ENCODE data around the gene CPED1. TPM values are rescaled to one million over a fixed set of nuclear protein-coding genes. Genes with fewer than 3 reads are reported as not detected.

Gene CPED1
- total RNA-seq, 1 donor from 2014 or later = 14.6 TPM

GRCh38 chr7:121094829-121095228 lies 106.3 kb downstream of the CPED1 start:
- Histone ChIP-seq H3K4me3 (ENCODE audit: low read length in 3 of 3) (no peak overlapping the region), H3K9ac (ENCODE audit: low read depth in 1 of 3, low read length in 3 of 3) (no peak overlapping the region), H3K9me3 (ENCODE audit: control insufficient read depth in 3 of 3, low read length in 3 of 3) (no peaks in the 10 kb centered on the region), H3K4me1 (ENCODE audit: control insufficient read depth in 3 of 3, insufficient read depth in 3 of 3, low read length in 3 of 3) (peaks cover 0 to 7% (median 3%) of the 10 kb centered on the region in 3 donors), H3K27me3 (ENCODE audit: control insufficient read depth in 3 of 3, insufficient read depth in 3 of 3, low read length in 3 of 3) (no peaks in the 10 kb centered on the region), H3K36me3 (ENCODE audit: control insufficient read depth in 3 of 3, insufficient read depth in 3 of 3, low read length in 3 of 3) (peaks cover 2 to 4% (median 4%) of the 10 kb centered on the region in 3 donors), H3K27ac (ENCODE audit: low read depth, low read length) (no peak overlapping the region)

GRCh38 chr7:121097577-121097976 lies 109.1 kb downstream of the CPED1 start:
- no peak overlapping the region for H3K4me3 ChIP-seq (ENCODE audit: low read length in 3 of 3)
- no peaks in the 10 kb centered on the region for H3K27me3 ChIP-seq (ENCODE audit: control insufficient read depth in 3 of 3, insufficient read depth in 3 of 3, low read length in 3 of 3)
- H3K36me3 ChIP-seq (ENCODE audit: control insufficient read depth in 3 of 3, insufficient read depth in 3 of 3, low read length in 3 of 3) = peaks cover 10 to 22% (median 13%) of the 10 kb centered on the region in 3 donors
- peaks cover 0 to 6% (median 3%) of the 10 kb centered on the region in 3 donors for H3K4me1 ChIP-seq (ENCODE audit: control insufficient read depth in 3 of 3, insufficient read depth in 3 of 3, low read length in 3 of 3)
- H3K27ac ChIP-seq (ENCODE audit: low read depth, low read length) = no peak overlapping the region
- H3K9me3 ChIP-seq (ENCODE audit: control insufficient read depth in 3 of 3, low read length in 3 of 3) = no peaks in the 10 kb centered on the region
- H3K9ac ChIP-seq (ENCODE audit: low read depth in 1 of 3, low read length in 3 of 3) = no peak overlapping the region

GRCh38 chr7:121099572-121099971 lies 111.1 kb downstream of the CPED1 start:
- no peak overlapping the region for H3K27ac ChIP-seq (ENCODE audit: low read depth, low read length)
- no peak overlapping the region for H3K9ac ChIP-seq (ENCODE audit: low read depth in 1 of 3, low read length in 3 of 3)
- H3K36me3 ChIP-seq (ENCODE audit: control insufficient read depth in 3 of 3, insufficient read depth in 3 of 3, low read length in 3 of 3) = peaks cover 10 to 22% (median 13%) of the 10 kb centered on the region in 3 donors

GRCh38 chr7:121101083-121101482 lies 112.6 kb downstream of the CPED1 start:
- Histone ChIP-seq H3K27ac (ENCODE audit: low read depth, low read length) (no peak overlapping the region), H3K27me3 (ENCODE audit: control insufficient read depth in 3 of 3, insufficient read depth in 3 of 3, low read length in 3 of 3) (no peaks in the 10 kb centered on the region), H3K9ac (ENCODE audit: low read depth in 1 of 3, low read length in 3 of 3) (no peak overlapping the region), H3K4me1 (ENCODE audit: control insufficient read depth in 3 of 3, insufficient read depth in 3 of 3, low read length in 3 of 3) (peaks cover 0 to 14% (median 6%) of the 10 kb centered on the region in 3 donors), H3K4me3 (ENCODE audit: low read length in 3 of 3) (no peak overlapping the region), H3K36me3 (ENCODE audit: control insufficient read depth in 3 of 3, insufficient read depth in 3 of 3, low read length in 3 of 3) (peaks cover 10 to 22% (median 13%) of the 10 kb centered on the region in 3 donors), H3K9me3 (ENCODE audit: control insufficient read depth in 3 of 3, low read length in 3 of 3) (no peaks in the 10 kb centered on the region)

More at GRCh38 chr7:121099572-121099971, 111.1 kb downstream of the CPED1 start:
- Histone ChIP-seq H3K27me3 (ENCODE audit: control insufficient read depth in 3 of 3, insufficient read depth in 3 of 3, low read length in 3 of 3) (no peaks in the 10 kb centered on the region), H3K9me3 (ENCODE audit: control insufficient read depth in 3 of 3, low read length in 3 of 3) (no peaks in the 10 kb centered on the region), H3K4me1 (ENCODE audit: control insufficient read depth in 3 of 3, insufficient read depth in 3 of 3, low read length in 3 of 3) (peaks cover 0 to 14% (median 6%) of the 10 kb centered on the region in 3 donors), H3K4me3 (ENCODE audit: low read length in 3 of 3) (no peak overlapping the region)

GRCh38 chr7:121101621-121102020 lies 113.1 kb downstream of the CPED1 start:
- no peak overlapping the region for H3K4me3 ChIP-seq (ENCODE audit: low read length in 3 of 3)
- no peak overlapping the region for H3K27ac ChIP-seq (ENCODE audit: low read depth, low read length)
- no peak overlapping the region for H3K9ac ChIP-seq (ENCODE audit: low read depth in 1 of 3, low read length in 3 of 3)
- H3K9me3 ChIP-seq (ENCODE audit: control insufficient read depth in 3 of 3, low read length in 3 of 3) = no peaks in the 10 kb centered on the region
- H3K4me1 ChIP-seq (ENCODE audit: control insufficient read depth in 3 of 3, insufficient read depth in 3 of 3, low read length in 3 of 3) = peaks cover 3 to 14% (median 6%) of the 10 kb centered on the region in 3 donors
- H3K36me3 ChIP-seq (ENCODE audit: control insufficient read depth in 3 of 3, insufficient read depth in 3 of 3, low read length in 3 of 3) = peaks cover 10 to 25% (median 13%) of the 10 kb centered on the region in 3 donors
- H3K27me3 ChIP-seq (ENCODE audit: control insufficient read depth in 3 of 3, insufficient read depth in 3 of 3, low read length in 3 of 3) = no peaks in the 10 kb centered on the region

GRCh38 chr7:121102619-121103018 lies 114.1 kb downstream of the CPED1 start:
- no peaks in the 10 kb centered on the region for H3K9me3 ChIP-seq (ENCODE audit: control insufficient read depth in 3 of 3, low read length in 3 of 3)
- no peak overlapping the region for H3K4me3 ChIP-seq (ENCODE audit: low read length in 3 of 3)
- H3K27me3 ChIP-seq (ENCODE audit: control insufficient read depth in 3 of 3, insufficient read depth in 3 of 3, low read length in 3 of 3) = no peaks in the 10 kb centered on the region
- H3K36me3 ChIP-seq (ENCODE audit: control insufficient read depth in 3 of 3, insufficient read depth in 3 of 3, low read length in 3 of 3) = peaks cover 10 to 26% (median 13%) of the 10 kb centered on the region in 3 donors
- peaks cover 3 to 14% (median 6%) of the 10 kb centered on the region in 3 donors for H3K4me1 ChIP-seq (ENCODE audit: control insufficient read depth in 3 of 3, insufficient read depth in 3 of 3, low read length in 3 of 3)
- H3K27ac ChIP-seq (ENCODE audit: low read depth, low read length) = no peak overlapping the region
- H3K9ac ChIP-seq (ENCODE audit: low read depth in 1 of 3, low read length in 3 of 3) = no peak overlapping the region

- H3K9me3 ChIP-seq (ENCODE audit: control insufficient read depth in 3 of 3, low read length in 3 of 3) = no peaks in the 10 kb centered on the region
- H3K9ac ChIP-seq (ENCODE audit: low read depth in 1 of 3, low read length in 3 of 3) = no peak overlapping the region
- peaks cover 10 to 26% (median 13%) of the 10 kb centered on the region in 3 donors for H3K36me3 ChIP-seq (ENCODE audit: control insufficient read depth in 3 of 3, insufficient read depth in 3 of 3, low read length in 3 of 3)
- peak overlapping the region; percentile 46 for H3K27ac ChIP-seq (ENCODE audit: low read depth, low read length)
- H3K27me3 ChIP-seq (ENCODE audit: control insufficient read depth in 3 of 3, insufficient read depth in 3 of 3, low read length in 3 of 3) = no peaks in the 10 kb centered on the region
- H3K4me1 ChIP-seq (ENCODE audit: control insufficient read depth in 3 of 3, insufficient read depth in 3 of 3, low read length in 3 of 3) = peaks cover 3 to 14% (median 6%) of the 10 kb centered on the region in 3 donors
- no peak overlapping the region for H3K4me3 ChIP-seq (ENCODE audit: low read length in 3 of 3)
These were observed 114.6 kb downstream of the CPED1 start for GRCh38 chr7:121103086-121103485.

- no peaks in the 10 kb centered on the region for H3K27me3 ChIP-seq (ENCODE audit: control insufficient read depth in 3 of 3, insufficient read depth in 3 of 3, low read length in 3 of 3)
- peak overlapping the region; percentile 46 for H3K27ac ChIP-seq (ENCODE audit: low read depth, low read length)
- H3K4me3 ChIP-seq (ENCODE audit: low read length in 3 of 3) = no peak overlapping the region
- H3K9ac ChIP-seq (ENCODE audit: low read depth in 1 of 3, low read length in 3 of 3) = no peak overlapping the region
- H3K4me1 ChIP-seq (ENCODE audit: control insufficient read depth in 3 of 3, insufficient read depth in 3 of 3, low read length in 3 of 3) = peaks cover 3 to 14% (median 6%) of the 10 kb centered on the region in 3 donors
- H3K36me3 ChIP-seq (ENCODE audit: control insufficient read depth in 3 of 3, insufficient read depth in 3 of 3, low read length in 3 of 3) = peaks cover 10 to 26% (median 13%) of the 10 kb centered on the region in 3 donors
- no peaks in the 10 kb centered on the region for H3K9me3 ChIP-seq (ENCODE audit: control insufficient read depth in 3 of 3, low read length in 3 of 3)
These were observed 115.1 kb downstream of the CPED1 start for GRCh38 chr7:121103579-121103978.

- no peak overlapping the region for H3K9ac ChIP-seq (ENCODE audit: low read depth in 1 of 3, low read length in 3 of 3)
- no peaks in the 10 kb centered on the region for H3K27me3 ChIP-seq (ENCODE audit: control insufficient read depth in 3 of 3, insufficient read depth in 3 of 3, low read length in 3 of 3)
- peaks cover 3 to 14% (median 6%) of the 10 kb centered on the region in 3 donors for H3K4me1 ChIP-seq (ENCODE audit: control insufficient read depth in 3 of 3, insufficient read depth in 3 of 3, low read length in 3 of 3)
- H3K9me3 ChIP-seq (ENCODE audit: control insufficient read depth in 3 of 3, low read length in 3 of 3) = no peaks in the 10 kb centered on the region
- peaks cover 3 to 22% (median 6%) of the 10 kb centered on the region in 3 donors for H3K36me3 ChIP-seq (ENCODE audit: control insufficient read depth in 3 of 3, insufficient read depth in 3 of 3, low read length in 3 of 3)
- H3K27ac ChIP-seq (ENCODE audit: low read depth, low read length) = no peak overlapping the region
- no peak overlapping the region for H3K4me3 ChIP-seq (ENCODE audit: low read length in 3 of 3)
These were observed 116.8 kb downstream of the CPED1 start for GRCh38 chr7:121105262-121105661.

GRCh38 chr7:121107923-121108498 lies 119.5 kb downstream of the CPED1 start:
- Histone ChIP-seq H3K4me3 (ENCODE audit: low read length in 3 of 3) (no peak overlapping the region), H3K4me1 (ENCODE audit: control insufficient read depth in 3 of 3, insufficient read depth in 3 of 3, low read length in 3 of 3) (peaks cover 3 to 8% (median 6%) of the 10 kb centered on the region in 3 donors), H3K36me3 (ENCODE audit: control insufficient read depth in 3 of 3, insufficient read depth in 3 of 3, low read length in 3 of 3) (peaks cover 0 to 15% (median 0%) of the 10 kb centered on the region in 3 donors), H3K27ac (ENCODE audit: low read depth, low read length) (no peak overlapping the region), H3K9me3 (ENCODE audit: control insufficient read depth in 3 of 3, low read length in 3 of 3) (no peaks in the 10 kb centered on the region), H3K27me3 (ENCODE audit: control insufficient read depth in 3 of 3, insufficient read depth in 3 of 3, low read length in 3 of 3) (no peaks in the 10 kb centered on the region), H3K9ac (ENCODE audit: low read depth in 1 of 3, low read length in 3 of 3) (no peak overlapping the region)
